Measurements from ENCODE around the gene GPR132. TPM values are rescaled to one million over a fixed set of nuclear protein-coding genes. Genes with fewer than 3 reads are reported as not detected.
A peak's percentile ranks its signal among the peaks of the same experiment; 100 is the strongest.
"Not testable (repeated sequence)": the region's sequence is repeated elsewhere in the genome, so short reads cannot be mapped to it uniquely, and the experiment has no call there.

The GPR132 gene
- 10 to 100 TPM; 27.7 to 35.4 TPM for total RNA-seq

GRCh38 chr14:105065280-105066228 lies at the start of gene GPR132:
GPR132 (minus strand) TSS chr14:105065430; CDS start chr14:105055420, 10,010 bp downstream.
- CTCF ChIA-PET = interaction anchor here (0.5 to 4.0 kb wide), 8 partner anchors 19 to 103 kb away, joined by 3 to 14 read pairs (median 4); partner anchors contain the start of genes CDCA4 and JAG2
- H3K36me3 Mint-ChIP-seq (ENCODE audit: low read depth) = peaks cover 18% of the 10 kb centered on the region
- no peaks in the 10 kb centered on the region for H3K9me3 Mint-ChIP-seq (ENCODE audit: low read depth)
- peak within 1 kb of the TSS; percentile 92 for H3K4me3 Mint-ChIP-seq
- POLR2A ChIA-PET = interaction anchor here (0.6 to 1.4 kb wide), 12 partner anchors 9 to 334 kb away, joined by 3 to 9 read pairs (median 4); partner anchors contain the start of genes CDCA4 and SIVA1
- H3K27me3 Mint-ChIP-seq = no peaks in the 10 kb centered on the region
- H3K27ac Mint-ChIP-seq = peak within 1 kb of the TSS; percentile 96
- H3K4me1 Mint-ChIP-seq = peaks cover 74% of the 10 kb centered on the region
- intact Hi-C loops (cut with DNase I, micrococcal nuclease) = loop anchor here (1.0 to 10.0 kb wide), 10 partner anchors 19 to 425 kb away; partner anchors contain the start of genes CDCA4 (in 2 of the 2), BRF1 (in 1 of the 2), CLBA1 (in 1 of the 2) and CRIP1 (in 1 of the 2)
- peak; percentile 78 for ATAC-seq
- DNase-seq = peak; percentile 93

- H3K4me3 Mint-ChIP-seq = not testable (repeated sequence)
- CTCF ChIA-PET = interaction anchor here (0.7 kb wide), 1 partner anchor 16 kb away, joined by 4 read pairs; no protein-coding TSS in a partner anchor
Measured at GRCh38 chr14:105109243-105109642, 44.0 kb upstream of the GPR132 start.

GRCh38 chr14:105108516-105108864 lies 43.3 kb upstream of the GPR132 start:
- ChIA-PET POLR2A (no interaction called here), CTCF (interaction anchor here (0.7 kb wide), 1 partner anchor 72 kb away, joined by 3 read pairs; no protein-coding TSS in a partner anchor)
- intact Hi-C loops (cut with DNase I, micrococcal nuclease) = no loop called here
- DNase-seq = no peak
- H3K9me3 Mint-ChIP-seq (ENCODE audit: low read depth) = peaks cover 2% of the 10 kb centered on the region
- no peaks in the 10 kb centered on the region for H3K36me3 Mint-ChIP-seq (ENCODE audit: low read depth)
- ATAC-seq = no peak
- H3K4me1 Mint-ChIP-seq = no peaks in the 10 kb centered on the region
- peaks cover 20% of the 10 kb centered on the region for H3K27me3 Mint-ChIP-seq
- H3K4me3 Mint-ChIP-seq = no peak overlapping the region
- no peak overlapping the region for H3K27ac Mint-ChIP-seq

More at GRCh38 chr14:105109243-105109642, 44.0 kb upstream of the GPR132 start:
- H3K9me3 Mint-ChIP-seq (ENCODE audit: low read depth); H3K27ac Mint-ChIP-seq; H3K36me3 Mint-ChIP-seq (ENCODE audit: low read depth); DNase-seq; intact Hi-C loops (cut with DNase I, micrococcal nuclease); H3K4me1 Mint-ChIP-seq; POLR2A ChIA-PET; ATAC-seq: not testable (repeated sequence)
- H3K27me3 Mint-ChIP-seq = peaks cover 15% of the 10 kb centered on the region

- POLR2A ChIA-PET = interaction anchor here (0.6 kb wide), 1 partner anchor 349 kb away, joined by 3 read pairs; no protein-coding TSS in a partner anchor
- H3K36me3 Mint-ChIP-seq (ENCODE audit: low read depth) = no peaks in the 10 kb centered on the region
- no peak for ATAC-seq
- H3K27me3 Mint-ChIP-seq = peaks cover 20% of the 10 kb centered on the region
- peaks cover 2% of the 10 kb centered on the region for H3K9me3 Mint-ChIP-seq (ENCODE audit: low read depth)
- no peak overlapping the region for H3K27ac Mint-ChIP-seq
- CTCF ChIA-PET = interaction anchor here (0.7 kb wide), 1 partner anchor 72 kb away, joined by 3 read pairs; no protein-coding TSS in a partner anchor
- intact Hi-C loops (cut with DNase I, micrococcal nuclease) = no loop called here
- no peaks in the 10 kb centered on the region for H3K4me1 Mint-ChIP-seq
- no peak overlapping the region for H3K4me3 Mint-ChIP-seq
- no peak for DNase-seq
Measured at GRCh38 chr14:105107781-105108515, 42.7 kb upstream of the GPR132 start.

GRCh38 chr14:105107351-105107750 lies 42.1 kb upstream of the GPR132 start:
- ChIA-PET CTCF (no interaction called here), POLR2A (interaction anchor here (0.6 kb wide), 1 partner anchor 349 kb away, joined by 3 read pairs; no protein-coding TSS in a partner anchor)
- ATAC-seq (no peak), DNase-seq (no peak)
- Mint-ChIP-seq H3K27me3 (peaks cover 20% of the 10 kb centered on the region), H3K4me1 (no peaks in the 10 kb centered on the region), H3K36me3 (ENCODE audit: low read depth) (no peaks in the 10 kb centered on the region), H3K9me3 (ENCODE audit: low read depth) (peaks cover 2% of the 10 kb centered on the region), H3K27ac (no peak overlapping the region), H3K4me3 (no peak overlapping the region)
- intact Hi-C loops (cut with DNase I, micrococcal nuclease) = no loop called here

- Mint-ChIP-seq H3K27me3 (peaks cover 23% of the 10 kb centered on the region), H3K36me3 (ENCODE audit: low read depth) (no peaks in the 10 kb centered on the region), H3K27ac (no peak overlapping the region), H3K4me3 (no peak overlapping the region), H3K9me3 (ENCODE audit: low read depth) (peaks cover 2% of the 10 kb centered on the region), H3K4me1 (no peaks in the 10 kb centered on the region)
- ChIA-PET CTCF (no interaction called here), POLR2A (no interaction called here)
- intact Hi-C loops (cut with DNase I, micrococcal nuclease) = no loop called here
- ATAC-seq (no peak), DNase-seq (no peak)
Measured at GRCh38 chr14:105105158-105105557, 39.9 kb upstream of the GPR132 start.

- ATAC-seq (no peak), DNase-seq (no peak)
- H3K27me3 Mint-ChIP-seq = peaks cover 17% of the 10 kb centered on the region
- no peak overlapping the region for H3K4me3 Mint-ChIP-seq
- peaks cover 2% of the 10 kb centered on the region for H3K4me1 Mint-ChIP-seq
- no peak overlapping the region for H3K27ac Mint-ChIP-seq
- peaks cover 4% of the 10 kb centered on the region for H3K9me3 Mint-ChIP-seq (ENCODE audit: low read depth)
- intact Hi-C loops (cut with DNase I, micrococcal nuclease) = no loop called here
- POLR2A ChIA-PET = no interaction called here
- CTCF ChIA-PET = no interaction called here
- no peaks in the 10 kb centered on the region for H3K36me3 Mint-ChIP-seq (ENCODE audit: low read depth)
Measured at GRCh38 chr14:105102893-105103292, 37.7 kb upstream of the GPR132 start.

GRCh38 chr14:105102361-105102870 lies 37.2 kb upstream of the GPR132 start:
- Mint-ChIP-seq H3K36me3 (ENCODE audit: low read depth) (no peaks in the 10 kb centered on the region), H3K27ac (no peak overlapping the region), H3K27me3 (peaks cover 17% of the 10 kb centered on the region), H3K4me3 (no peak overlapping the region), H3K4me1 (peaks cover 2% of the 10 kb centered on the region), H3K9me3 (ENCODE audit: low read depth) (peaks cover 4% of the 10 kb centered on the region)
- DNase-seq (no peak), ATAC-seq (no peak)
- ChIA-PET CTCF (interaction anchor here (1.2 kb wide), 1 partner anchor 12 kb away, joined by 3 read pairs; no protein-coding TSS in a partner anchor), POLR2A (no interaction called here)
- intact Hi-C loops (cut with DNase I, micrococcal nuclease) = no loop called here

- CTCF ChIA-PET = interaction anchor here (0.9 kb wide), 1 partner anchor 27 kb away, joined by 3 read pairs; no protein-coding TSS in a partner anchor
- H3K36me3 Mint-ChIP-seq (ENCODE audit: low read depth) = no peaks in the 10 kb centered on the region
- no peak overlapping the region for H3K4me3 Mint-ChIP-seq
Measured at GRCh38 chr14:105100910-105101309, 35.7 kb upstream of the GPR132 start.

GRCh38 chr14:105099778-105100177 lies 34.5 kb upstream of the GPR132 start:
- H3K27me3 Mint-ChIP-seq = peaks cover 9% of the 10 kb centered on the region
- ATAC-seq = peak; percentile 81
- CTCF ChIA-PET = interaction anchor here (1.1 kb wide), 1 partner anchor 70 kb away, joined by 3 read pairs; no protein-coding TSS in a partner anchor

More at GRCh38 chr14:105100910-105101309, 35.7 kb upstream of the GPR132 start:
- H3K4me1 Mint-ChIP-seq = peaks cover 2% of the 10 kb centered on the region
- H3K27me3 Mint-ChIP-seq = peaks cover 14% of the 10 kb centered on the region
- intact Hi-C loops (cut with DNase I, micrococcal nuclease) = no loop called here
- peaks cover 4% of the 10 kb centered on the region for H3K9me3 Mint-ChIP-seq (ENCODE audit: low read depth)
- DNase-seq (no peak), ATAC-seq (no peak)
- no peak overlapping the region for H3K27ac Mint-ChIP-seq
- POLR2A ChIA-PET = no interaction called here

GRCh38 chr14:105098316-105098715 lies 33.1 kb upstream of the GPR132 start:
- intact Hi-C loops (cut with DNase I, micrococcal nuclease) = no loop called here
- ChIA-PET CTCF (no interaction called here), POLR2A (no interaction called here)
- Mint-ChIP-seq H3K27me3 (peaks cover 3% of the 10 kb centered on the region), H3K4me3 (no peak overlapping the region), H3K36me3 (ENCODE audit: low read depth) (no peaks in the 10 kb centered on the region), H3K27ac (no peak overlapping the region), H3K9me3 (ENCODE audit: low read depth) (peaks cover 3% of the 10 kb centered on the region), H3K4me1 (peaks cover 8% of the 10 kb centered on the region)
- ATAC-seq = no peak
- DNase-seq = no peak

More at GRCh38 chr14:105099778-105100177, 34.5 kb upstream of the GPR132 start:
- H3K27ac Mint-ChIP-seq = no peak overlapping the region
- peaks cover 2% of the 10 kb centered on the region for H3K4me1 Mint-ChIP-seq
- no peak overlapping the region for H3K4me3 Mint-ChIP-seq
- POLR2A ChIA-PET = no interaction called here
- H3K9me3 Mint-ChIP-seq (ENCODE audit: low read depth) = peaks cover 4% of the 10 kb centered on the region
- no peaks in the 10 kb centered on the region for H3K36me3 Mint-ChIP-seq (ENCODE audit: low read depth)
- peak; percentile 23 for DNase-seq
- intact Hi-C loops (cut with DNase I, micrococcal nuclease) = no loop called here
